Measurements from ENCODE around the gene RHOJ.

Gene RHOJ

DNA sequence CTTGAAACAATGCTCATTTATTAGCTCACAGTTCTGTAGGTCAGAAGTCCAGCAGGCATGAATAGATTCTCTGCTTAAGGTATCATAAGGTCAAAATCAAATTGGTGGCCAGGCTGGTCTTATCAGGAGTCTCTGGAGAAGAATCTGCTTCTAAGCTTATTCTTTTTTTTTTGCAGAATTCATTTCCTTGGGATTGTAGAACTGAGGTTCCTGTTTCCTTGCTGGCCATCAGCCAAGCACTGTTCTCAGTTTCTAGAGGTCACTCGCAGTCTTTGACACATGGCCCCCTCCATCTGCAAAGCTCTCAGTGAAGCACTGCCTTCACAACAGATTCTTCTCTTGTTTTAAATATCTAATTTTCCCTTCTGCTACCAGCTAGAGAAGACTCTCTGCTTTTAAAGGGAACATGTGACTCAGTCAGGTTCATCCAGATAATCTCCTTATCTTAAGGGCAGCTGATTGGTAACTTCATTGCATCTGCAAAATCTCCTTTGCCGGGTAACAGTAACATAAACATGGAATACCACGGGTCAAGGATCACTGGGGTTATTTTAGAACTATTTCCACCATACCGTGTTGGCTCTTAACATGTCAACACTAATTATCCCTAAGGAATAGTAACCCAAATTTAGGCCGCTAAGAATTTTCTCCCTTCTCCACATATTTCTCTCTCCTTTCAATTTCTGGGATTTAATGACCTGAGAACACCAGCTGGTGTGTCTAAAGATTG is 25.3 kb downstream of the RHOJ start:
- H3K4me3 ChIP-seq (ENCODE audit: low read length), result no peak overlapping the region
- TF ChIP-seq, protein P1, sequence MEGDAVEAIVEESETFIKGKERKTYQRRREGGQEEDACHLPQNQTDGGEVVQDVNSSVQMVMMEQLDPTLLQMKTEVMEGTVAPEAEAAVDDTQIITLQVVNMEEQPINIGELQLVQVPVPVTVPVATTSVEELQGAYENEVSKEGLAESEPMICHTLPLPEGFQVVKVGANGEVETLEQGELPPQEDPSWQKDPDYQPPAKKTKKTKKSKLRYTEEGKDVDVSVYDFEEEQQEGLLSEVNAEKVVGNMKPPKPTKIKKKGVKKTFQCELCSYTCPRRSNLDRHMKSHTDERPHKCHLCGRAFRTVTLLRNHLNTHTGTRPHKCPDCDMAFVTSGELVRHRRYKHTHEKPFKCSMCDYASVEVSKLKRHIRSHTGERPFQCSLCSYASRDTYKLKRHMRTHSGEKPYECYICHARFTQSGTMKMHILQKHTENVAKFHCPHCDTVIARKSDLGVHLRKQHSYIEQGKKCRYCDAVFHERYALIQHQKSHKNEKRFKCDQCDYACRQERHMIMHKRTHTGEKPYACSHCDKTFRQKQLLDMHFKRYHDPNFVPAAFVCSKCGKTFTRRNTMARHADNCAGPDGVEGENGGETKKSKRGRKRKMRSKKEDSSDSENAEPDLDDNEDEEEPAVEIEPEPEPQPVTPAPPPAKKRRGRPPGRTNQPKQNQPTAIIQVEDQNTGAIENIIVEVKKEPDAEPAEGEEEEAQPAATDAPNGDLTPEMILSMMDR (IDR thresholded peaks at IDR 0.05; ENCODE audit: insufficient read depth, low read depth, low read length, missing control alignments), result no peak
- DNase-seq (ENCODE audit: low read depth), result no peak

DNA sequence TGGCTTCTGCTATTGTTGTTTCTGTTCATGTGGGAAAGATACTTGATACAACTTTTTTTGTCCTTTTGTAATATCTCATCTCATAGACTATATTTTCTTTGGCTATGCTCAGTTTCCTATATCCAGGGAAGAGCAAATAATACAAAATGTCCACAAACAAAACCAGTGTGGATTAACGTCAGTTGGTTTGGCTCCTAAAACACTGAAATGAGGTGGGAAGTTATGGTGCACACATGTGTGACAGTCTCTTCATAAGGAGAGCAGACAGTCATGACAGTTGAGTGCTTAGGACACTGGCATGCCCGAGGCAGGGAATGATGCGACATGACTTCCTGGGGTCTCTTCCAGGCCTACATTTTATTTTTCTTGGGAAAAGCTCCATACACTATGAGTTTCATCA is 27.5 kb downstream of the RHOJ start:
- H3K4me3 ChIP-seq (ENCODE audit: low read length), result no peak overlapping the region
- TF ChIP-seq, protein P1 (IDR thresholded peaks at IDR 0.05; ENCODE audit: insufficient read depth, low read depth, low read length, missing control alignments), result no peak
- no peak for DNase-seq (ENCODE audit: low read depth)

DNA sequence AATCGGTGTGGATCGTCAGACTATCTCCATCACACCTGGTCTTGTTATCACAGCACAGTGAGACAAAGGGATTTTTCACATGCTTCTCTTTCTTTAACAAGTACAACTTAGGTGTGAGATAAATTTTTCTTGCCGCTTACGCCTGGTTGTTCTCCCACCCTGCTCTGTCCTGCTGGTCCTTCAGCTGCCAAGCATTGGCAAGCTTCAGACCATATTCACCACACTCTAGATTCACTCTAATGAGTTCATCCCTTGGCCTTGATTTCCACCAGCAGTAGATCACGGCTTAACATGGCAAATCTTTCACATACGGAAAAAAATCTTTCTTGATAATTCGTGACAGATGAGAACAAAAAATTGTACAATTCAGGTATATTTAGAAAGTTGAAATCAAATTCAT is 33.5 kb downstream of the RHOJ start:
- TF ChIP-seq, protein P1 (IDR thresholded peaks at IDR 0.05; ENCODE audit: insufficient read depth, low read depth, low read length, missing control alignments), result no peak
- DNase-seq (ENCODE audit: low read depth), result no peak
- H3K4me3 ChIP-seq (ENCODE audit: low read length), result no peak overlapping the region

DNA sequence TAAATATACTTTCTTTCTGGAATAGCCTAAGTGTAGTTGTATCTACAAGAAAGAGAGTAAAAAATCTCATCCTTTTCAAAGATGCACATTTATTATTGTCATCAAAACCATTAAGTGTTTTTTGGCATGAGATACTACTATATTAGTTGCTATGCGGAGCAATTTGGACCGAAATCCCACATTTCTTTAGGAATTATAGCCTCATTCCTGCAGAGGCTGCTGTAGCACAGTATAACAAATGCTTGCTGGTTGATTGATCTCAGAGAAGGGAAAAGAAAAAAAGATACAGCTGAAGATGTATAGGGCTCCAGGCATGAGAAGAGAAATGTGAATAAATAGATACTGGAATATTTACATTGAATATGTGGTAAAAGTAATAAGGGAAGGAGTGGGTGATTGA is 36.0 kb downstream of the RHOJ start:
- no peak overlapping the region for H3K4me3 ChIP-seq (ENCODE audit: low read length)
- TF ChIP-seq, protein P1 (IDR thresholded peaks at IDR 0.05; ENCODE audit: insufficient read depth, low read depth, low read length, missing control alignments), result no peak
- no peak for DNase-seq (ENCODE audit: low read depth)

DNA sequence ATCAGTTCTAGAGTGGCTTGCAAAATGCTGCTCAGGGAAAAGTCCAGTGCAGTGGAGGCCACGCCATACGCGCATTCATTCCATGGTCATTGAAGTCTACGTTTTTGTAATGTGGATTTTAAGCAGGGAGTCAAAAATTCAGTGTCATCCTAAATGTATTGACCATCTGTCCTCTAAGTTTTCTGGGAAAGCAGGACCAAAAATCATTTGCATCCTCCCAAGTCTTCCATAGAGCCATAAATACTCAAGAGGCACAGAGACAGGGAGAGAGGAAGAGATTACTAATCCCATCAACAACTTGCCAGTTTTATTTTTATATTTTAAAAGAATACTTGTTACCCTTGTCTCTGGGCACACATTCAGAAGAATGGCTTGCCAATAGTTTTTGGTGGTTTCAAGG is 36.9 kb downstream of the RHOJ start:
- TF ChIP-seq, protein P1 (IDR thresholded peaks at IDR 0.05; ENCODE audit: insufficient read depth, low read depth, low read length, missing control alignments), result no peak
- H3K4me3 ChIP-seq (ENCODE audit: low read length), result no peak overlapping the region
- no peak for DNase-seq (ENCODE audit: low read depth)

DNA sequence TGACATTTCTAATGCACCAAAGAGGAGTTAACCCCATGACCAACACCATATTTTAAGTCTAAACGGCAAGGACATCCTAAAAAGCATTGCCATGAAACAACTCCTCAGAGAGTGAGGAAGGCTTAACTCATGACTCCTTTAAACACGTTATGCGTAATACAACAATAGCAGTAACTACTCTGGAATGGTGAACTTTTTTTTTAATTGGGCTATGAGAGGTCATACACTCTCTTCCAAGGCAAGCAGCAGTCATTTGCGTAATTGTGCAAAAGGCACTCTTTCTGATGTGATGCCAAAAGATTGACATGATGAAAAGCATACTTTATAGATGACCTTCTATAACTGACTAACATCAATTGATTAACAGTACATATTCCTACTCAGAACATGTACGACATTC is 39.4 kb downstream of the RHOJ start:
- no peak for DNase-seq (ENCODE audit: low read depth)
- TF ChIP-seq, protein P1 (IDR thresholded peaks at IDR 0.05; ENCODE audit: insufficient read depth, low read depth, low read length, missing control alignments), result no peak
- H3K4me3 ChIP-seq (ENCODE audit: low read length), result no peak overlapping the region

DNA sequence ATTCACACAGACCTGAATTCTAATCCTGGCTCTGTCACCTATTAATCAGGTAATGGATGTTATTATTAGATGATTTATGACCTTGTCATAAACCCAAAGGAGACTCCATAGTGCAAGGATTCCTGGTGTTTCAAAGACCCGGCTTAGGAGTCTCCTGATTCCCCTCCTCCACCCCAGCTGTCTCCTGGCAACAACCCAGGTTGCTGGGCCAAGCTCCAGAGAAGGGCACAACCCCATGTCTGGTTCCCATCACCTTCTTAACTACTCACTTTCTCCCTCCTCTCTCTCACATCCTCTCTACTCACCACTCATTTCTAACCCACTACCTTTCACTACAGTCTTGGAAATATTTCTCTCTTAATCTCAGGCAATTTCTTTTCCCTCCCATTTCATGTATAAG is 41.6 kb downstream of the RHOJ start:
- no peak for DNase-seq (ENCODE audit: low read depth)
- TF ChIP-seq, protein P1 (IDR thresholded peaks at IDR 0.05; ENCODE audit: insufficient read depth, low read depth, low read length, missing control alignments), result no peak
- no peak overlapping the region for H3K4me3 ChIP-seq (ENCODE audit: low read length)

Measured in epithelial cell of esophagus (primary cell).